Stimulated activated CD4-positive, alpha-beta T cell treated with anti-CD3 and anti-CD28 coated beads, Interleukin-2, amount 100 ng/mL, for 48 hours (primary cell): ENCODE data around the gene TEX22.

Experiments
- DNase-seq, 2 donors: peaks; one replicate each; pipeline ENCODE4 v3.0.0-alpha.2; 2020

Gene TEX22

GRCh38 chr14:105422695-105423487 lies 24.6 kb downstream of the TEX22 start:
- DNase-seq: no peak

GRCh38 chr14:105423488-105424195 lies 25.3 kb downstream of the TEX22 start:
- DNase-seq: no peak

DNA sequence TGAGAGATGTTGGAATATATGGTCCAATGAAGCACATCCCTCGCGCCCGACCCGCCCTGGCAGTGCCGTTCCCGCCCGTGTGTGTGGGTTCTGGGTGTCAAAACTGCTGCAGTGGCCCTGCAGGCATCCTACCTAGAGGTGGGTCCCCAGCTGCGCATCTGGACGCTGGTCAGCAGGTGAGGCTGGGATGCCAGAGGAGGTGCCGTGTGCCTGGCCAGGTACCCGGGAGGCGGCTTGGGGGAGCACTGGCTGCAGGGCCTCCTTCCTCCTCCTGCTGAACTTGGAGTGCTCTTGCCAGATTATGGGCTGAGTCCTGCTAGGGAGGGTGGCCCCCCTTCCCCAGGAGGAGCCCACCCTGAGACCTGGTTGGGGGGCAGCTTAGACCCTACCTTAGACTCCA lies 26.5 kb downstream of the TEX22 start:
- no peak for DNase-seq

DNA sequence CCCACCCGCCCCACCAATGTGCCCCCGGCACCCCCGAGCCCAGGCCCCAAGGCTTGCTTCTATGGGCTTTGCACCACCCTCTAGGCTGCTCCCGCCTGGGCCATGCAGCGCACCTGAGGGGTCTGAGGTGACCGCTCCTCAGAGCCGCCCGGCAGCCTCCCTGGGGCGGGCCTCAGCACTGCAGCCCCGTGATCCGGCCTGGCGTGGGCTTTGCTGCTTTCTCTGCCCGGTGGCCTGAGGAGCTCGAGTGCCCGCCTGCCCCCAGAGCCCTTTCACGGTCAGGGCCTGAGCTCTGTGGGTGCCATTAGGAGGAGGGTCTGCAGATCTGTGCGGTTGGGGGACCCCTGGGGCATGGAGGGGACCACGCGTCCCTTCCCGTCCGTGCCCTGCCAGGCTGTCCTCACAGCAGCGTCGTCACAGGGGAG lies 27.5 kb downstream of the TEX22 start:
- no peak for DNase-seq

- no peak for DNase-seq
These were observed 28.2 kb downstream of the TEX22 start for GRCh38 chr14:105426416-105427130.

- DNase-seq: no peak
These were observed 29.1 kb downstream of the TEX22 start for GRCh38 chr14:105427412-105427811.

- DNase-seq: no peak
These were observed 29.7 kb downstream of the TEX22 start for GRCh38 chr14:105427936-105428485.

DNA sequence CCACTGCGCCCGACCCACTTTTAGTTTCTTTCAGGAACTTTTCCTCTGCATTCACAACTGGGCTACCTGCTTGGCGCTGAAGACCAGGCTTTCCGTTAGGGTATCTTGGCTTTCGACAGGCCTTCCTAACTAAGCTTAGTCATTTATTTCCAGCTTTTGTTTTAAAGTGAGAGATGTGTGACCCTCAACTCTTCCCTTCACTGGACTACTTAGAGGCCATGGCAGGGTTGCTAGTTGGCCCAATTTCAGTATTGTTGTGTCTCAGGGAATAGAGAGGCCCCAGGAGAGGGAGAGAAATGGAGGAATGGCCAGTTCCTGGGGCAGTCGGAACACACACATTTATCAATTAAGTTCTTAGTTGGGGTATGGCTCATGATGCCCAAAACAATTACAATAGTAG lies 31.7 kb downstream of the TEX22 start:
- no peak for DNase-seq

DNA sequence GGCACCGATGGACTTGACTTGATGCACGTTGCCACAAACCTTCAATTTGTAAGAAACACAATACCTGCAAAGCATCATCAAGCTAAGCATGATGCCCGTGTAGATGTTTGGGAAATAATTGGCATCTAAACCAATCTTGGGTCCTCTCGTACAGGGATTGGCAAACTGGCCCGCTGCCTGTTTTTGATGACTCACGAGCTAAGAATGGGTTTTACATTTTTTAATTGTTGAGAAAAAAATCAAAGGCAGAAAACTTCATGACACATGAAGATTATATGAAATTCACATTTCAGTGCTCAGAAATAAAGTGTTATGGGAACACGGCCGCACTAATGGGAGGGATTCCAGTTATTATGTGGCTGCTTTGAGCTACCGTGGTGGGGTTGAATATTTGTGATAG lies 32.2 kb downstream of the TEX22 start:
- no peak for DNase-seq

GRCh38 chr14:105431256-105431655 lies 32.9 kb downstream of the TEX22 start:
- DNase-seq: no peak

GRCh38 chr14:105432657-105433056 lies 34.3 kb downstream of the TEX22 start:
- DNase-seq: no peak

DNA sequence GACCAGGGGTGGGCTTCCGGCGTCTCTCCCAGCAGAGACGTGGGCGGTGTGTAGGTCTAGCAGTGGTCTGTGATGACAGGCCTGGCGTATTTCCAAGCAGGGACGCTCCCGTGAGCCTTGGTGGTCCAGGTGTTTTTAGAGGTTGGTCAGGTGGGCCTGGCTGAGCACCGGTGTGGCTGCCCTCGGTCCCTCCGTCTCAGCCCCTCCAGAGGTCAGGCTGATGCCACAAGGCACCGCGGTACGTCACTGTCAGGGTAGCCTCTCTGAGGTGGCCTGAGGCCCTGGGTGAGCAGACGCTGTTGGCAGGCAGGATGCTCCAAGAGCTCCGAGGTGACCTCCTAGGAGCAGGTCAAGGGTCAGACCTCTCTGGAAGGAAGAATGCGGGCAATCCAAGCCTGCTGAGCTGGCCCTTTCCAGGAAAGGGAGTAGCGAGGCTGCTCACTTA lies 34.8 kb downstream of the TEX22 start:
- no peak for DNase-seq

- DNase-seq: no peak
These were observed 38.1 kb downstream of the TEX22 start for GRCh38 chr14:105436402-105436801.

- DNase-seq: no peak
These were observed 38.8 kb downstream of the TEX22 start for GRCh38 chr14:105436891-105437722.

- no peak for DNase-seq
These were observed 39.6 kb downstream of the TEX22 start for GRCh38 chr14:105437723-105438500.

DNA sequence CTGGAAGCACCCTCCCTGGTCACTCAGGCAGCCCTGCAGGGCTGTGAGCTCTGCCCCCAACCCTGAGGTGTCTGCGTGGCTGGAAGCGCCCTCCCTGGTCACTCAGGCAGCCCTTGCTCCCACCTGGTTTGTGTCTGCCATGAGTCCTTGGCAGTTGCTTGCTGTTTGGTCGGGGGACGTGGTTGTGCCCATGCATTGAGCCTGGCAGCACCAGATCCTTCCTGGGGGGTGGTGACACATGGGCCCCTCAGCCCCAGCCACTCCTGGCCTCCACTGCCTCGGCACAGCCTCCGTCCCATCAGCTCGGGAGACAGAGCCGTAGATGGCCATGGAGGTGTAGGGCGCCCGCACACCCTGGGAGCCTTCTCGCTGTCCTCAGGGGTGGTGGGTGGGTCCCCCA lies 40.8 kb downstream of the TEX22 start:
- DNase-seq: no peak

DNA sequence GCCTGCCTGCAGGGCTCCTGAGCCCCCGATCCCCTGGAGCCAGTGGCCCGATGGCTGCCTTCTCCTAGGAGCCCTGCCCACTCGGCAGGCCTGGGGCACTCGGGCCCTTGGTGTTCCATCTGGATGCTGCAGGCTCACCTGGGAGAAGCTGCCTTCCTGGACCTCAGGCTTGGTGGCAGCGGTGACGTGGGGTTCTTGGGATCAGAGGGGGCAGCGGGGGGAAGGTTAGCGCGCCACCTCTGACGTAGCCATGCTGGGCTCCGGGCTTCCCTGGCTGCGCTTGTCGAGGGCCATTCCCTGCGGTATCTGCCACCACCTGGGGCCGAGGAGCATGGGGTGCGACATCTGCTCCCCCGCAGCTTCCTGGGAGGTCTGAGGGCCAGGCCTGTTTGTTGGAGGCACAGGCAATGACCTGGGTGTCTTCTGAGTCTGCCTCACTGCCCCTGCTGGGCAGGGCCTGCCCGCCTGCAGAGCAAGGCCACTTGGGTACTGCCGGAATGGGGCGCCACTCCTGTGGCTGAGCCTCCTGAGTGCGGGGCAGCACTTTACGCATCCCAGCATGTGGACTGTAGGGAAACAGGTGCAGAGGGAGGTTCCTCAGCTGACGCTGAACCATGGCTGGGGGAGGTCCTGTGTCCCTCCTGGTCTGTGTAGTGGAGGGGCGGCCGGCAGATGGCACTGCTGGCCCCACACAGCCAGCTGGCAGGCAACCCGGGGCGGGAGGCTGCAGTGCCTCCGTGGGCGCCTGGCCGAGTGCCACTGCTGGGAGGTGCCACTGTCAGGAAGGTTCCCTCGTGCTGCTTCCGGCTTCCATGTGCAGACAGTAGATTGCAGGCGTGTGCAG lies 41.6 kb downstream of the TEX22 start:
- DNase-seq: no peak

GRCh38 chr14:105440554-105440900 lies 42.2 kb downstream of the TEX22 start:
- no peak for DNase-seq

DNA sequence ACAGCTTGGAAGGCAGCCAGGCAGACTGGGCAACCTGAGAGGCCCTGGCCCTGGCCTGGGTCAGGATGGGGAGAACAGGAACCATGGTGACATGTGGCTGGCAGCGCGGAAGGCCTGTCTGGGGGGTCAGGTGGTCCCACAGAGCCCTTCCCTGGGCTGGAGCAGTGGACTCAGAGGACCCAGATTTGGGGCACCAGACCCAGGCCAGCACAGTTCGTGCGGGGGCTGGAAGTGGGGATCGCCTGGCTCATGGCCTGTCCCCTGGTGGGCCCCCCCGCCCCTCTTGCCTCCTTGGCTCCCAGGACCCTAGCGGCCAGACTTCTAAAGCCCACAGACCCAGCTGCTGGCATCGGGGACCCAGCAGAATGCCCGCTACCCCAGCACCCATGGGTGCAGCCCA lies 42.7 kb downstream of the TEX22 start:
- no peak for DNase-seq

- DNase-seq: no peak
These were observed 43.8 kb downstream of the TEX22 start for GRCh38 chr14:105442125-105442524.

DNA sequence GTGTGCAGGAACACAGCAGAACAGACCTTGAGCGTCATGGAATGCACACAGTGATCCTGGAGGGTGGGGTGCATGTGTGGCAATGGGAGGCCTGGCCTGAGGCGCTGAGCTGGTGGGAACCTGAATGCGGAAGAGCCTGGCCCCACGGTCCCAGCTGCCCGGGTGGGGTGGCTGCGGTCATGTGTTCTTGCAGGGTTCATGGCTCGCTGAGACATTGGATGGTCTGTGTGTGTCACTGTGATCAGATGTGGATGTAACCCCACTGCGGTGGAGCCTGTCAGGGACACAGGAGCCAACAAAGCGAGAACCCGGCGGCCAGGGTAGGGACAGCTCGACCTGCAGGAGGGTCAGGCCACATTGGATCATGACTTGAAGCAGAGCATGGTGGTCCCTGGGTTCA lies 44.5 kb downstream of the TEX22 start:
- no peak for DNase-seq
